ENCODE measurements around the gene CSF1. TPM values are rescaled to one million over a fixed set of nuclear protein-coding genes. Genes with fewer than 3 reads are reported as not detected.

The CSF1 gene
- total and polyA plus RNA-seq, 2 experiments from 2014 or later: 9.1 to 19.1 TPM

- Histone ChIP-seq H3K4me2 (no peak overlapping the region), H3K4me3 (no peak overlapping the region), H3K9me2 (replicated peaks; ENCODE audit: insufficient read depth) (no peaks in the 10 kb centered on the region), H3K9me3 (ENCODE audit: low read depth) (peaks cover 7% of the 10 kb centered on the region), H3K27me3 (no peaks in the 10 kb centered on the region), H3K27ac (peak overlapping the region; percentile 90), H4K20me1 (ENCODE audit: insufficient read depth, poor library complexity, severe bottlenecking) (no peaks in the 10 kb centered on the region), H3K36me3 (replicated peaks; ENCODE audit: insufficient read depth, low read depth) (no peaks in the 10 kb centered on the region), H3K4me1 (ENCODE audit: insufficient read depth) (peaks cover 32% of the 10 kb centered on the region), H3K79me2 (no peaks in the 10 kb centered on the region), H2AFZ (no peak overlapping the region)
- 51% methylated on average over 4 of the region's 4 CpGs for WGBS (ENCODE audit: low lambda C conversion rate, missing lambda C conversion rate)
- TF ChIP-seq EZH2phosphoT487 (IDR thresholded peaks at IDR 0.05; ENCODE audit: low read depth, severe bottlenecking, unreplicated experiment) (no peak), EZH2 (IDR thresholded peaks at IDR 0.05; ENCODE audit: borderline replicate concordance) (no peak), CTCF (IDR thresholded peaks at IDR 0.05; ENCODE audit: poor library complexity) (no peak)
- peak; percentile 71 for DNase-seq (ENCODE audit: low spot score)
These were observed 24.8 kb downstream of the CSF1 start for GRCh38 chr1:109935451-109935900.

DNA sequence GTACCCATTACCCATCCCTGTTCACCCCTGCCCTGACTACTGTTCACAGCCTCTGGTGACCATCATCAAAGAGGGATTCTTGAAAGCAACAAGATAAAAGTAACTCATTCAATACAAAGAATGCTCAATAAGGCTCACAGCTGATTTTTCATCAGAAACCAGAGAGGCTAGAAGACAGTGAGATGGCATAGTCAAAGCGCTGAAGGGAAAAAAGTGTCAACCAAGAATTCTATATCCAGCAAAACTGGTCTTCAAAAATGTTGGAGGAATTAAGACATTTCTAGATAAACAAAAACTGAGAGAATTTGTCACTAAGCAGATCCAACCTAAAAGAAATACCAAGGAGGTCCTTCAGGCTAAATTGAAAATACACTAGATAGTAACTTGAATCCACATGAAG is 27.1 kb downstream of the CSF1 start:
- TF ChIP-seq EZH2phosphoT487 (IDR thresholded peaks at IDR 0.05; ENCODE audit: low read depth, severe bottlenecking, unreplicated experiment) (no peak), EZH2 (IDR thresholded peaks at IDR 0.05; ENCODE audit: borderline replicate concordance) (no peak), CTCF (IDR thresholded peaks at IDR 0.05; ENCODE audit: poor library complexity) (no peak)
- H2AFZ ChIP-seq: no peak overlapping the region
- H3K79me2 ChIP-seq: no peaks in the 10 kb centered on the region
- no peak overlapping the region for H3K4me2 ChIP-seq
- H3K36me3 ChIP-seq (replicated peaks; ENCODE audit: insufficient read depth, low read depth): no peaks in the 10 kb centered on the region
- DNase-seq (ENCODE audit: low spot score): no peak
- 100% methylated on average over 1 of the region's 1 CpG for WGBS (ENCODE audit: low lambda C conversion rate, missing lambda C conversion rate)
- no peaks in the 10 kb centered on the region for H3K27me3 ChIP-seq
- H3K9me2 ChIP-seq (replicated peaks; ENCODE audit: insufficient read depth): no peaks in the 10 kb centered on the region
- H3K4me3 ChIP-seq: no peak overlapping the region
- H4K20me1 ChIP-seq (ENCODE audit: insufficient read depth, poor library complexity, severe bottlenecking): no peaks in the 10 kb centered on the region
- peaks cover 7% of the 10 kb centered on the region for H3K9me3 ChIP-seq (ENCODE audit: low read depth)
- H3K27ac ChIP-seq: no peak overlapping the region
- H3K4me1 ChIP-seq (ENCODE audit: insufficient read depth): peaks cover 20% of the 10 kb centered on the region

DNA sequence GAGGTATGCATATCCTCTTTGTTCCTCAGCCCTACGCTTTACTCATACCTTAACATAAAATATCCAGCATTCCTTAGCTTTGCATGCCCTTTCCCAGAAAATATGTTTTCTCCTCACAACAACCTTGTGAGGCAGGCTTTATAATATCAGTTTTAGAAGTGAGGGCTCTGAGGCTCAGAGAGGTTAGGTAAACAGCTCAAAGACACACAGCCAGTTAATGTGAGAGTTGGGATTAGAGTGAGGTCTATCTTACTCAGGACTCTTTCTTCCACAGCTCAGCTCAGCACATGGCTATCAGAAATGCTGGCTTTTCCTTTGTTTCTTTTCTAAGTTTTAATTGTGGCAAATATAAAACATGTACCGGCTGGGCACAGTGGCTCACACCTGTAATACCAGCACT is 27.9 kb downstream of the CSF1 start:
- Histone ChIP-seq H4K20me1 (ENCODE audit: insufficient read depth, poor library complexity, severe bottlenecking) (no peaks in the 10 kb centered on the region), H3K27ac (no peak overlapping the region), H3K9me2 (replicated peaks; ENCODE audit: insufficient read depth) (no peaks in the 10 kb centered on the region), H3K79me2 (no peaks in the 10 kb centered on the region), H3K4me3 (no peak overlapping the region), H3K36me3 (replicated peaks; ENCODE audit: insufficient read depth, low read depth) (no peaks in the 10 kb centered on the region), H3K9me3 (ENCODE audit: low read depth) (peaks cover 7% of the 10 kb centered on the region), H2AFZ (no peak overlapping the region), H3K4me2 (no peak overlapping the region), H3K27me3 (no peaks in the 10 kb centered on the region), H3K4me1 (ENCODE audit: insufficient read depth) (peaks cover 19% of the 10 kb centered on the region)
- DNase-seq (ENCODE audit: low spot score): no peak
- 96% methylated on average over 2 of the region's 2 CpGs for WGBS (ENCODE audit: low lambda C conversion rate, missing lambda C conversion rate)
- TF ChIP-seq EZH2phosphoT487 (IDR thresholded peaks at IDR 0.05; ENCODE audit: low read depth, severe bottlenecking, unreplicated experiment) (no peak), CTCF (IDR thresholded peaks at IDR 0.05; ENCODE audit: poor library complexity) (no peak), EZH2 (IDR thresholded peaks at IDR 0.05; ENCODE audit: borderline replicate concordance) (no peak)

GRCh38 chr1:109942434-109942833 is 31.8 kb downstream of the CSF1 start:
- Histone ChIP-seq H3K4me1 (ENCODE audit: insufficient read depth) (no peaks in the 10 kb centered on the region), H3K9me2 (replicated peaks; ENCODE audit: insufficient read depth) (no peaks in the 10 kb centered on the region), H2AFZ (no peak overlapping the region), H3K4me3 (no peak overlapping the region), H3K79me2 (no peaks in the 10 kb centered on the region), H4K20me1 (ENCODE audit: insufficient read depth, poor library complexity, severe bottlenecking) (no peaks in the 10 kb centered on the region), H3K4me2 (no peak overlapping the region), H3K27me3 (no peaks in the 10 kb centered on the region), H3K27ac (no peak overlapping the region), H3K9me3 (ENCODE audit: low read depth) (peaks cover 5% of the 10 kb centered on the region), H3K36me3 (replicated peaks; ENCODE audit: insufficient read depth, low read depth) (no peaks in the 10 kb centered on the region)
- no peak for TF ChIP-seq EZH2 (IDR thresholded peaks at IDR 0.05; ENCODE audit: borderline replicate concordance)
- TF ChIP-seq CTCF (IDR thresholded peaks at IDR 0.05; ENCODE audit: poor library complexity): no peak
- TF ChIP-seq EZH2phosphoT487 (IDR thresholded peaks at IDR 0.05; ENCODE audit: low read depth, severe bottlenecking, unreplicated experiment): no peak
- WGBS (ENCODE audit: low lambda C conversion rate, missing lambda C conversion rate): 85% methylated on average over 2 of the region's 2 CpGs
- no peak for DNase-seq (ENCODE audit: low spot score)
